Measurements from ENCODE around the gene RASSF1.

RASSF1 gene

DNA sequence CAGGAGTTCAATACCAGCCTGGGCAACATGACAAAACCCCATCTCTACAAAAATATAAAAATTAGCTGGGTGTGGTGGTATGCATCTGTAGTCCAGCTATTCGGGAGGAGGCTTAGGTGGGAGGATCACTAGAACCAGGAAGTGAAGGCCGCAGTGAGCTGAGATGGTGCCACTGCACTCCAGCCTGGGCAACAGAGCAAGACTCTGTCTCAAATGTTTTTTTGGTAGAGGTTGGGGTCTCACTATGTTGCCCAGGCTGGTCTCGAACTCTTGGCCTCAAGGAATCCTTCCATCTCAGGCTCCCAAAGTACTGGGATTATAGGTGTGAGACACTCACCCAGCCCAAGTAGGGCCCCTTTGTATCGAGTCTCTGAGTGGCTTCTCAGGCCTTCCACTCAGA, 46.5 kb downstream of the RASSF1 start:
- Histone ChIP-seq H3F3A (ENCODE audit: insufficient read depth, low read length) (no peaks in the 10 kb centered on the region), H2AFZ (ENCODE audit: low read length) (no peak overlapping the region), H3K36me3 (ENCODE audit: insufficient read depth, low read length) (peaks cover 17% of the 10 kb centered on the region), H3K9me3 (ENCODE audit: low read length) (no peaks in the 10 kb centered on the region), H3K4me3 (ENCODE audit: low read depth, low read length, poor library complexity, severe bottlenecking) (no peak overlapping the region), H3K9ac (ENCODE audit: low read length) (no peak overlapping the region), H3K4me2 (ENCODE audit: low read length) (no peak overlapping the region), H3K27ac (ENCODE audit: low read depth, low read length, poor library complexity, severe bottlenecking) (no peak overlapping the region), H3K79me2 (ENCODE audit: insufficient read depth, low read length) (peaks cover 10% of the 10 kb centered on the region), H3K4me1 (ENCODE audit: insufficient read depth, low read length, severe bottlenecking) (peaks cover 28% of the 10 kb centered on the region), H3K27me3 (ENCODE audit: insufficient read depth, low read length) (no peaks in the 10 kb centered on the region), H4K20me1 (ENCODE audit: insufficient read depth, low read length) (no peaks in the 10 kb centered on the region), H3K9me2 (ENCODE audit: low read depth, low read length) (no peaks in the 10 kb centered on the region)
- TF ChIP-seq EZH2 (IDR thresholded peaks at IDR 0.05; ENCODE audit: borderline replicate concordance, low read length), result no peak
- TF ChIP-seq, protein P1, sequence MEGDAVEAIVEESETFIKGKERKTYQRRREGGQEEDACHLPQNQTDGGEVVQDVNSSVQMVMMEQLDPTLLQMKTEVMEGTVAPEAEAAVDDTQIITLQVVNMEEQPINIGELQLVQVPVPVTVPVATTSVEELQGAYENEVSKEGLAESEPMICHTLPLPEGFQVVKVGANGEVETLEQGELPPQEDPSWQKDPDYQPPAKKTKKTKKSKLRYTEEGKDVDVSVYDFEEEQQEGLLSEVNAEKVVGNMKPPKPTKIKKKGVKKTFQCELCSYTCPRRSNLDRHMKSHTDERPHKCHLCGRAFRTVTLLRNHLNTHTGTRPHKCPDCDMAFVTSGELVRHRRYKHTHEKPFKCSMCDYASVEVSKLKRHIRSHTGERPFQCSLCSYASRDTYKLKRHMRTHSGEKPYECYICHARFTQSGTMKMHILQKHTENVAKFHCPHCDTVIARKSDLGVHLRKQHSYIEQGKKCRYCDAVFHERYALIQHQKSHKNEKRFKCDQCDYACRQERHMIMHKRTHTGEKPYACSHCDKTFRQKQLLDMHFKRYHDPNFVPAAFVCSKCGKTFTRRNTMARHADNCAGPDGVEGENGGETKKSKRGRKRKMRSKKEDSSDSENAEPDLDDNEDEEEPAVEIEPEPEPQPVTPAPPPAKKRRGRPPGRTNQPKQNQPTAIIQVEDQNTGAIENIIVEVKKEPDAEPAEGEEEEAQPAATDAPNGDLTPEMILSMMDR (IDR thresholded peaks at IDR 0.05; ENCODE audit: low read length), result no peak

DNA sequence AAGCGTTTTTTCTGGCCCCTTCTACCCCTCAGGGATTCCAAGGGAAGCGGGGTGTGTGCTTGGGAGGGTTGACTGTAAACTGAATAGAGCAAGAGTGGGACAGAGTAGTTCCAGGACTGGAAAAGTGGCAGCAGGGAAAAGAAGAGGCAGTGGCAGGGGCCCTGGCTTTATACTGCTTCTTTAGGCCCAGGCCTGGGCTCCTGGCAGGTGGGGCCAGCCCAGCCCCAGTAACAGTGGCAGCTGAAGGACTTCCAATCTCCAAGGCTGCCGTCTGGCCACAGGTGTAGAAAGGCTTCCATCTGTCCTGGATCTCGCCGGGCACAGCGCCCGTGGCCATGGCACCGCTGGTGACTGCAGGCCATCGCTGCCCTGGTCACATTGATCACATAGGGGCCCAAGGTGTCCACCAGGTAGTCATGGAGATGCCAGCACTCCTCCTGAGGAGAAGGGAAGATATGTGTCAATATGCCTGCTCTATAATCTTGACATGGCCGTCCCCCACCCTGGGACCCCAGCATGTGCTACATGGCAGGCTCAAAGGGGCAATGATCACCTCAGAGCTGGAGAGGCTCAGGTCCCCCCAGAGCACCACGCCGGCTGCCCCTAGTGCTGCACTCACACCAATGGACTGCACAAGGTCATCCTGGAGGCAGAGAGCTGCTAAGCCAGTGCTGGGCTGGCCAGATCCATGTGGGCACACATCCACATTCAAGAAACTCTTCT, 47.4 kb downstream of the RASSF1 start:
- TF ChIP-seq, protein P1 (IDR thresholded peaks at IDR 0.05; ENCODE audit: low read length), result no peak
- no peak for TF ChIP-seq EZH2 (IDR thresholded peaks at IDR 0.05; ENCODE audit: borderline replicate concordance, low read length)
- H3F3A ChIP-seq (ENCODE audit: insufficient read depth, low read length), result no peaks in the 10 kb centered on the region
- no peaks in the 10 kb centered on the region for H3K9me2 ChIP-seq (ENCODE audit: low read depth, low read length)
- peak overlapping the region; percentile 50 for H3K27ac ChIP-seq (ENCODE audit: low read depth, low read length, poor library complexity, severe bottlenecking)
- peak overlapping the region; percentile 83 for H3K4me2 ChIP-seq (ENCODE audit: low read length)
- H3K36me3 ChIP-seq (ENCODE audit: insufficient read depth, low read length), result peaks cover 25% of the 10 kb centered on the region
- no peaks in the 10 kb centered on the region for H3K9me3 ChIP-seq (ENCODE audit: low read length)
- H3K27me3 ChIP-seq (ENCODE audit: insufficient read depth, low read length), result no peaks in the 10 kb centered on the region
- peak overlapping the region; percentile 99 for H3K4me3 ChIP-seq (ENCODE audit: low read depth, low read length, poor library complexity, severe bottlenecking)
- H3K4me1 ChIP-seq (ENCODE audit: insufficient read depth, low read length, severe bottlenecking), result peaks cover 22% of the 10 kb centered on the region
- peak overlapping the region; percentile 81 for H3K9ac ChIP-seq (ENCODE audit: low read length)
- no peaks in the 10 kb centered on the region for H4K20me1 ChIP-seq (ENCODE audit: insufficient read depth, low read length)
- no peak overlapping the region for H2AFZ ChIP-seq (ENCODE audit: low read length)
- peaks cover 10% of the 10 kb centered on the region for H3K79me2 ChIP-seq (ENCODE audit: insufficient read depth, low read length)

DNA sequence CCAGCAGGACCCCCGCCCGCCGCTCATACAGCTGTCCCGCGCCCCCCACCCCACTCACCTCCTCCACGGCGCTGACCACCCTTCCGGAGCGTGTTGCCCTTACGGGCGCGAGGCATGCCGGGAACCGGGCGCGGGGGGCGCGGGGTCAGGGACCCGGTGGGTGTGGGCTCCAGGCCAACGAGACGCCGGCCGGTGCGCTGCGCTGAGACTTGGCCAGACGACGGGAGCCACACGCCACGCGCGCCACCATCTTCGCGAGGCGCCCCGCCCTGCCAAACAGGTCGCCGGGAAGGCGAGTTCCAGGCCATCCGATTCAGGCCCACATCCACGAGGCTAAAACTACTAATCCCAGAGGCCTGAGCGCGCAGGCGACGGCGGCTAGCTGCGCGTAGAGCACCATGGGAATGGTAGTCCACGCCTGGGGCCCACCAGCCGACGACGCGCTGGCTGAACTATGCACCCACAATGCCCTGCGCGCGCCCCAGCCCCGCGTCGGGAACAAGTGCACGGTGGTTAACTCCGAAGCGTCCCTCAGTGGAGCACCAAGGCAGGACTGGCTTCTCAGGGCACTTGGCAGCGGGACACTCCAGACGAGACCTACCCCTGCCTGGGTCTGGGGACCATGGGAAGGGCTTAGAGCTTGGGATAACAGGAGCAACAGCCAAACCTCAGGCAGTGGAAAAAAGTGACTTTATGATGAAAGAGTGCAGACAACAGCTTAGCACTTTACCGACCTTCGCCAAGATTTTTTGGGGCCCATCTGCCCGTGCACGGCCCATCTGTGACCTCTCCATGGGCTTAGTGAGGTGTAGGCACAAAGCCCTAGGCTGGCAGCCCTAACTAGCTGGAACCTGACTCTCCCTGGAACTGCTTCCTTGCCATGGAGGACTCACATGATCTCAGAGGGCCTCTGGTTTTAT, 48.2 kb downstream of the RASSF1 start, which contains the start of gene IFRD2:
IFRD2 (minus strand) TSS at position 271 of the 920 bp plus-strand sequence; CDS start at position 116, 155 bp downstream.
- TF ChIP-seq EZH2 (IDR thresholded peaks at IDR 0.05; ENCODE audit: borderline replicate concordance, low read length), result no peak
- TF ChIP-seq, protein P1 (IDR thresholded peaks at IDR 0.05; ENCODE audit: low read length), result no peak
- Histone ChIP-seq H3K4me2 (ENCODE audit: low read length) (peak within 1 kb of the TSS; percentile 95), H3K9me2 (ENCODE audit: low read depth, low read length) (no peaks in the 10 kb centered on the region), H4K20me1 (ENCODE audit: insufficient read depth, low read length) (no peaks in the 10 kb centered on the region), H3K9me3 (ENCODE audit: low read length) (no peaks in the 10 kb centered on the region), H3K4me3 (ENCODE audit: low read depth, low read length, poor library complexity, severe bottlenecking) (peak within 1 kb of the TSS; percentile 99), H3F3A (ENCODE audit: insufficient read depth, low read length) (no peaks in the 10 kb centered on the region), H3K4me1 (ENCODE audit: insufficient read depth, low read length, severe bottlenecking) (peaks cover 19% of the 10 kb centered on the region), H3K79me2 (ENCODE audit: insufficient read depth, low read length) (peaks cover 10% of the 10 kb centered on the region), H3K9ac (ENCODE audit: low read length) (peak within 1 kb of the TSS; percentile 99), H3K27ac (ENCODE audit: low read depth, low read length, poor library complexity, severe bottlenecking) (peak within 1 kb of the TSS; percentile 50), H3K27me3 (ENCODE audit: insufficient read depth, low read length) (no peaks in the 10 kb centered on the region), H2AFZ (ENCODE audit: low read length) (no peak within 1 kb of the TSS), H3K36me3 (ENCODE audit: insufficient read depth, low read length) (peaks cover 33% of the 10 kb centered on the region)

All from OCI-LY1 (cell line).